Stimulated activated CD8-positive, alpha-beta memory T cell treated with anti-CD3 and anti-CD28 coated beads, Interleukin-15, amount 100 ng/mL, for 4 hours (primary cell): Measurements from ENCODE around the gene RNASE8.

Experiments
- DNase-seq, 2 donors: peaks; one replicate each; pipeline ENCODE4 v3.0.0-alpha.2; 2020; ENCODE audit warnings: low read depth in 2 of 2

Gene RNASE8

GRCh38 chr14:21091821-21092272 is 34.2 kb downstream of the RNASE8 start:
- no peak for DNase-seq

GRCh38 chr14:21092273-21093011 is 34.8 kb downstream of the RNASE8 start:
- peak; percentile 69 to 76 for DNase-seq

- DNase-seq: no peak
Measured at GRCh38 chr14:21093018-21093417, 35.4 kb downstream of the RNASE8 start.

- DNase-seq: no peak
Measured at GRCh38 chr14:21093769-21094681, 36.4 kb downstream of the RNASE8 start.

- DNase-seq: no peak
Measured at GRCh38 chr14:21095430-21096205, 38.0 kb downstream of the RNASE8 start.

- no peak for DNase-seq
Measured at GRCh38 chr14:21096438-21096837, 38.8 kb downstream of the RNASE8 start.

- no peak for DNase-seq
Measured at GRCh38 chr14:21096978-21097635, 39.5 kb downstream of the RNASE8 start.

- DNase-seq: no peak
Measured at GRCh38 chr14:21097636-21098075, 40.0 kb downstream of the RNASE8 start.

GRCh38 chr14:21098076-21098891 is 40.7 kb downstream of the RNASE8 start, which contains the start of gene ZNF219:
ZNF219 (minus strand) TSS chr14:21098655; CDS start chr14:21093591, 5,064 bp downstream.
- DNase-seq: no peak

- DNase-seq: no peak
Measured at GRCh38 chr14:21098892-21099595, 41.4 kb downstream of the RNASE8 start.

GRCh38 chr14:21099596-21099985 is 42.0 kb downstream of the RNASE8 start:
- DNase-seq: no peak

GRCh38 chr14:21100931-21101330 is 43.3 kb downstream of the RNASE8 start, which contains the start of gene TMEM253:
TMEM253 (plus strand) TSS chr14:21101066; CDS start chr14:21101344, 278 bp downstream.
- DNase-seq: no peak

- DNase-seq: no peak
Measured at GRCh38 chr14:21101802-21102413, 44.3 kb downstream of the RNASE8 start.

GRCh38 chr14:21102521-21103410 is 45.1 kb downstream of the RNASE8 start:
- DNase-seq: no peak

- DNase-seq: no peak
Measured at GRCh38 chr14:21103411-21103709, 45.7 kb downstream of the RNASE8 start.

GRCh38 chr14:21103710-21104447 is 46.3 kb downstream of the RNASE8 start:
- peak; percentile 86 to 92 for DNase-seq

- peak; percentile 30 to 42 for DNase-seq
Measured at GRCh38 chr14:21104448-21105060, 46.9 kb downstream of the RNASE8 start.
